ENCODE data around the gene RPSA.

- no peak for TF ChIP-seq CTCF (IDR thresholded peaks at IDR 0.05)
- no peak for TF ChIP-seq POLR2A (IDR thresholded peaks at IDR 0.05)
Observed at GRCh38 chr3:39420543-39420942, 14.0 kb downstream of the RPSA start.

Measured in gastroesophageal sphincter (tissue), 3 donors.